NCI-H524 (cell line): Measurements from ENCODE around the gene POLR3H.
"Not testable (repeated sequence)": the region's sequence is repeated elsewhere in the genome, so short reads cannot be mapped to it uniquely, and the experiment has no call there.

Experiments used
- DNase-seq, 2 experiments: peaks; one replicate each; lab custom pipeline; 2025; lab: John Stamatoyannopoulos, UW

Gene POLR3H

DNA sequence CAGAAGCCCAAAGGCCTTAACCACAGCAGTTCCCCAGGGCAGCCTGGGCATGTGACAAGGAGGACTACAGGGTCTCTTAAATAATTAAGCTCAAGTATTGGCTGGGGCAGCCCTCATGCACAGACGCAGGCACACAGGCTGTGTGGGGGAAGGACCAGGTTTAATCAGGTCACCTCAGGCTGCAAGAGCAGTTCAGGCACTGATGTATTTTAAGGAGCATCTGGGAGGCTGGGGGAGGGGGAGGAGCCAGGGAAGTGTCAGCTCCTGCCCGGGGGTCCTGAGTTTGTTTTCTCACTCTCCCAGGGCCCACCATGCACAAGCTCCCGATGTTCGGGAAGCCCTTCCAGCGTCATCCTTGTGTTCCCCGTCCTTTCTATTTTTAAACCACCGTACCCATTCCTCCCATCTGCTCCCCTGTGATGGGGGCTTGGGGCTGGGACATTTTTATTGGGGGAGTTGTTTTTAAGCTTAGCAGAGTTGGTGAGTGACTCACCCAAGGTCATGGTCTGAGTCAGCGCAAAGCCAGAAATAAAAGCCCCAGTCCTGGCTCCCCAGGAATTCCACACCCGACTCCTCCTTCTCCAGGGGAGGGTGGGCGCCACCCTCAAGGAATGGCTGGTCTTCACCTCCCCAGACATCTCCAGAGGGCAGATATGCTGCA lies 18.9 kb upstream of the POLR3H start:
- DNase-seq: peak in 1 of 2 experiments; percentile 48

DNA sequence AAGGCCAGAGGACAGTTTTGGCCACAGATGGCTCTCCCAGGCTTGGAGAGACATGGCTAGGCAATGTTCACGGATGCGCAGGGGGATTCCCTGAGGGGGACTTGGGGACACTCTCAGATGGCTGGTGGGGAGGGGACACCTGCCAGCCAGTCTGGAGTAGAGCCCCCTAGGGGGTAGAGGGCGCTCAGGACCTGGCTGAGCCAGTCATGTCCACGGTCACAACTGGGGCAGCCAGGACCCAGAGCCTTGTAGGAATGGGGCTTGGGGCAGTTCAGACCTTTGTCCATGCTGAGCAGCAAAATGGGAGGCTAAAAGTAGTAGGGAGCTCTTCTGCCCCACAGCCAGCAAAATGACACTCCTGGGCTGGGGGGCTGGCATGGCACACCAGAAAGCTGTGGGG lies 18.2 kb upstream of the POLR3H start:
- DNase-seq: no peak

DNA sequence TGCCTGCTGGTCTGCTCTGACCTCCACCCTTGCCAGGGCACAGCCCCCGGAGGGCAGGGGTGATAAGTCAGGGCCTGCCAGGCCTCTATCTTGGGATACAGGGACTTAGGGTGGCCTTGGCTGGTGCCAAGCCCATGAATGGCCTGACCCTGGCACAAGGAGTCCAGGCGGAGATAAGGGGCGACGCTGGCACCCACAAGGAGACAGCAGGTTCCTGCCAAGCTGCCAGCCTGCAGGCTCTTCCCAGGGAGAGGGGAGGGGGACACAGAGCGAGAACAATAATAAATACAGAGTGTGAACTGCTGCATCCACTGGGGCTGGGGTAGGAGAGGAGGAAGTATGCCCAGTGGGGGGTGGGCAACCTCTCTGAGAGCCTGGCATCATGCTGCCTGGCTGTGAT lies 17.5 kb upstream of the POLR3H start:
- no peak for DNase-seq

DNA sequence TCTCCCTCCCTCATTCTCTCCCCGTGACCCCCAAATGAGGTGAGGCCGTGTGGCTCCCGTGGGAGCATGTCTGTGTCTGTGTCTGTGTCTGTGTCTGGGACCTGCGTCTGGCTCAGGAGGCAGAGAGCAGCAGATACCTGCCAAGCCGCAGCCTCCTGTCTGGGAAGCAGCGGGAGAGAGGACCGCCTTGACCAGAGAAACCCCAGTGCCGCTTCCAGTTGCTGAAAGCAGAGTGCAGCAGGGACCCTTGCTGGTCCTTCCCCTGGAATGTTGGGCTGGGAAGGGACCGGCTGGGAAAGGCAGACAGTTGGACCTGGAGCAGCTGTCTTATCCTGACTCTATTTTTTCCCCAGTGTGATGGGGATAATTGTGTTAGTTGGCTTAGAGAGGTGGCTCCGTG lies 17.1 kb upstream of the POLR3H start:
- no peak for DNase-seq

DNA sequence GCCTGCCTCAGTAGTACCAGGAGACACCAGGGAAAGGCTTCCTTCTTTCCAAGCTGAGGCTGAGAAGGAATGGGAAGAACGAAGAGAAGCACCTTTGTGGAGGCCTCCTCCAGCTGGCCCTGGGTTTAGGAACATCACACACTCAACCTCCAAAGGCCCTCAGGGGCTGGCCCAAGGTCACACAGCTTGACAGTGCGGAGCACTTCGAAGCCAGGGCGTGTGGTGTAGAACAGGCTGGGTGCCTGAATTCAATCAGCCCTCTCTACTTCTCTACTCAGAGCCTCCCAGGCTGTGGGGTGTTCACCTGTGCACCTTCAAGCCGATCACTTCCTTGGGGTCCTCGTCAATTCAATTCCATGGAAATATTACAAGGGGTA lies 15.8 kb upstream of the POLR3H start:
- DNase-seq: no peak

DNA sequence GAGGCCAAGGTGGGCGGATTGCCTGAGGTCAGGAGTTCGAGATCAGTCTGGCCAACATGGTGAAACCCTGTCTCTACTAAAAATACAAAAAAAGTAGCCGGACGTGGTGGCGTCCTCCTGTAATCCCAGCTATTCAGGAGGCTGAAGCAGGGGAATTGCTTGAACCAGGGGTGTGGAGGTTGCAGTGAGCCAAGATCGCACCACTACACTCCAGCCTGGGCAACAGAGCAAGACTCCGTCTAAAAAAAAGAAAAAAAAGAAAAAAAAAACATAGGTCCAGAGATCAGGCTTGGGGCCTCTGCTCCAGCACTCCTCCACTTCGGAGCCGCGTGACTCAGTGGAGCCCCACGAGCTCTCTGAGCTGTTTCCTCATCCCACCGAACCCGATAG lies 14.0 kb upstream of the POLR3H start:
- not testable (repeated sequence) for DNase-seq

DNA sequence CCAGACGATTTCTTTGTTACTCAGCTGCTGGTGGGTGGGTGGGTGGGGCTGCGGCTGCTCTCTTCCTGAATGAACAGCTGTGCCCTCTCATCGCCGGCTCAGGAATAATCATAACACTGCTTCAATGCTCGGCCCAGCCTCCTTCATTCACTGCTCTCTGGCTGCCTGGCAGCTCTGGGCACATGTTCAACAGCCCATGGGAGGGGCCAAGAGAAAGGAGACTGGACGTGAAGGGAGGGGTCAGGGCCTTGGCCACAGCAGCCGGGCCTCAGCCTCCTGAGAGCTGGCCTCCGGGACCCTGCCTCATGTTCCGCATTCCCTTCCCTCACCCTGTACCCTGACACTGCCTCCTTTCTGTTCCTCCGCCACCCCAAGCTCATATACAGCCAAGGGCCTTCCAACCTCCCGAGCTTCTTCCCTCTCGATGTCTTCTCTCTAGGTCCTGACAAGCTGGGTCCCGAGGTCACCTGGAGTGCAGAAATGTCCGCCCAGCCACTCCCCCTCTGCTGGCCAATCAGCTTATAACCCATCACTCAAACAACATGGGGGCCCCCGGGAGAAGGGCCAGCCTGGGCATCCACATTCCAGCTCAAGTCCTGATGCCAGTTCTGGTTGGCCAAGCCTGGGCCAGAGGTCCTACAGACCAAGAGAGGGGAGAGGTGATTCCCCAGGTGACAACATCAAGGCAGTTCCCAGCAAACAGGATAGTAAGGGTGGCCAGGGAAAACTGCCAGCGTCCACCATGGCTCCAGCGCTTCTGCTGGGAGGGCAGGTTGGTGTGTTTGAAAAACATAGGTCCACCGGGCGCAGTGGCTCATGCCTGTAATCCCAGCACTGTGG lies 13.4 kb upstream of the POLR3H start:
- peak; percentile 79 to 87 for DNase-seq

DNA sequence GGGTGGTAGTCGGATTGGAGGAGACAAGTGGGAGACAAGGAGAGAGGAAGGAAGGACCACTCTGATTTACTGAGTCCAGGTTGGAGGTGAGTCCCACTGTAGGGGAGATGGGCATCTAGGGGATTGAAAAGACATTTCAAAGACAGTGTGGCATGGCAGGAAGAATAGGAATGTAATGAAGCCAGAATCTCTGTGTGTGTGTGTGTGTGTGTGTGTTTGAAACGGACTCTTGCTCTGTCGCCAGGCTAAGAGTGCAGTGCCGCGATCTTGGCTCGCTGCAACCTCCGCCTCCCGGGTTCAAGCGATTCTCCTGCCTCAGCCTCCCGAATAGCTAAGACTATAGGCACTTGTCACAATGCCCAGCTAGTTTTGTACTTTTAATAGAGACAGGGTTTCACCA lies 12.3 kb upstream of the POLR3H start:
- DNase-seq: no peak

DNA sequence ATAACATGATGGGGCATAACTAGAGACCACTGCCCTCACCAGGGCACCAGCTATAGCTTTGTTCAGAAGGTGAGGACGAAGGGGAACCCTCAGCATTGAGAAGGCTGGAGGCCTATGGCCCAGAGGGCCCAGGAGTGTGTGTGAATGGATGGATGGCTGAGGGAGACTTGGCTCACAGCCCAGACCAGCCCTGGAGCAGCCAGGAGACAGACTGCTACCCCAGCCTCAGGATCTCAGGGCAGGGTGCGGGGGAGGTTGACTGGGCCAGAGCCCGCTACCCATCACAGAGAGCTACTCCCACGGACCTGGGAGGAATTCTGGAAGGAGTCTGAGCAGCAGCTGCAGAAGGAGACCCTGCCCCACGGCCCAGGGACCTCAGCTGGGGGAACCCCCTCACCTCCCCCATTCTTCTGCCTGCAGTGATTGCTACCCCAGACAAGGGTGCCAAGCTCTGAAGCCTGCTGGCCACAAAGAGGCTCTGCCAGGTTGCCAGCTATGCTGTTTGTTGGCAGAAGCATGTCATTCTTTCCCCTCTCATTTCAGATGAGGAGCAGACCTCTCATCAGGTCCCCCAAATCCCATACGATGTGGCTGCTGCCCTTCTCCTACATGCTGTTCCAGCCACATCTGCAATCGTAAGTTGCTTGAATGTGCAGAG lies 11.2 kb upstream of the POLR3H start:
- DNase-seq: no peak

DNA sequence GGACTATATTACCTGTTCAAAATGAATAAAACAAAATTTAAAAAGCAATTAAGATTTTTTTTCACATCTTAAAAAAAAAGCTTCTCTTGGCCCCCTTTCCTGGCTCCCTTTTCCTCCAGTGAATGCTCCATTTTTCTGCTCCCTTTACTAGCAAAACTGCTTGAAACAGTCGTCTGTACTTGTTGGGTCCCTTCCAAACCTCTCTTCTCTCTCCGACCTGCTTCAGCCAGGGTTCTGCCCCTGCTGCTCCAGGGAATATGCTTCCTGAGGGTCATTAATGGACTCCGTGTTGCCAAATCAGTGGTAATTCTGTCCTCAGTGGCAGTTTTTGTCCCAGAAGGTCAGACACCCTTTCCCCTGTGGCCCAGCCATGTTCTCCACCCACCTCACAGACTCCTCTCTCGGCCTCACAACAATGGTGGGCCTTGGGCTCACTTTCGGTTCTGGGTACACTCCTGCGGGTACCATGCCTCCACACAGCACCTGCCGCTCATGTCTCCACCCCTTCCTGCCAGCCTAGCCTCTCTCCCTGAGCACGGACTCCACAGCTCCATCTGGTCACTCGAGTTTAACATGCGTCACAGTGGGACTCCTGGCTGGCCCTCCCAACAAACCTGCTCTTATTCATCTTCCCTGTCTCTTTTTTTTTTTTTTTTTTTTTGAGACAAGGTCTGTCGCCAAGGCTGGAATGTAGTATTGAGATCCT lies 7.8 kb upstream of the POLR3H start:
- no peak for DNase-seq

DNA sequence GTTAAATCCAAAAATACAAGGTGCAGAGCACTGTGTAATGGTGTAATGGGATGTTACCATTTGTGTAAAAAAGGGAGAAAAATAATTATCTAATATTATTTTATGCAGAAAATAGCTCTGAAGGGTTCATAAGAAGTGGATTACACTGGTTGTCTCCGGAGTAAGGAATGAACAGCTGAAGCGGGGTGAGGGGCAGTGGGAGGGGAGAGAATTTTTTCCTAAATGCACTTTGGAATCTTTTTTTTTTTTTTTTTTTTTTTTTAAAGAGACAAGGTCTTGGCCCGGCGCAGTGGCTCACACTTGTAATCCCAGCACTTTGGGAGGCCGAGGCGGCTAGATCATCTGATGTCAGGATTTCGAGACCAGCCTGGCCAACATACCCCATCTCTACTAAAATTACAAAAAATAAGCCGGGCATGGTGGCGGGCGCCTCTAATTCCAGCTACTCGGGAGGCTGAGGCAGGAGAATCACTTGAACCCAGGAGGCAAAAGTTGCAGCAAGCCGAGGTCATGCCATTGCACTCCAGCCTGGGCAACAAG lies 6.8 kb upstream of the POLR3H start:
- DNase-seq: no peak

DNA sequence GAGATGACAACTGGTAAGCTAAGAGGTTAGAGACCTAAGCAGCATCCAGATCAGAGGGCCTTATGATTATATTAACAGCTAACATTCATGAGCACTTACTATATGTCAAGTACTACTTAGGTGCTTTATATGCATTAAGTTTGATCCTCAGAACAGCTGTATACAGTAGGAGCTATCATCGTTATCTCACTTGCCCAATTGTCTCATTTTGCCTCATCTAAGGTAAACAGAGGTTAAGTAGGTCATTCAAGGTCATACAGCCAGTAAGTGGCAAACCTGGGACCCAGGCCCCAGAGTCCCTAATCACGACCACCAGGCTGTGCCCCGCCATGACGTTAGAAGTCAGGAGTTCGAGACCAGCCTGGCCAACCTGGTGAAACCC lies 4.6 kb upstream of the POLR3H start:
- DNase-seq: no peak

DNA sequence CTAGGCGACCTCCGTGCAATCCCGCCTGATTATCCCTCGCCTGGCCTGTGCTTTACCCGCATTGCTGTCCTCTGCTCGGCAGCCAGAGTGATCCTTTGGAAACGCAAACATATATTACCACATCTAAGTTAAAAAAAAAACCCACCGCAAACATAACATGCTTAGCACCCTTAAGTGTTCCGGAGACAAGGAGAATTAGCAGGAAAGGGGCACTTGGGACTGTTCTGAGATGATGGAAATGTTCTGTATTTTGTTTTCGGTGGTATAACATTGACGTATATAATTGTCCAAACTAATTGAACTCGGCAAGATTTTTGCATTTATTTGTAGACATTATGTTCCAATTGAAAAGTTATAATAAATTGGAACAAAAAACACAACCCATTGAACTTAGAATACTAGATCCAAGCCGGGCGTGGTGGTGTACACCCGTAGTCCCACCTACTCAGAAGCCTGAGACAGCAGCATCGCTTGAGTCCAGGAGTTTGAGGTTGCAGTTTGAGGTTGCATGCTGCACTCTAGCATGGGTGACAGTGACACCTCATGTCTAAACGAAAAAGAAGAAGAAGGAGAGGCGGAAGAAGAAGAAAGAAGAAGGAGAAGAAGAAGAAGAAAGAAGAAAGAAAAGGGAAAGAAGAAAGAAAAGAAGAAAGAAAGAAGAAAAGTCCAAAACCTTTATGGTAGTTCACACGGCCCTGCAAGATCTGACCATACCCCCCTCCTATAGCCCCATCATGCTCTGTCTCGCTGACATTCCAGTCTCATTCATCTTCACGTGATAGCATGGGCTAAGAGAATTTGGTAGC lies 604 bp upstream of the POLR3H start:
- DNase-seq: no peak

DNA sequence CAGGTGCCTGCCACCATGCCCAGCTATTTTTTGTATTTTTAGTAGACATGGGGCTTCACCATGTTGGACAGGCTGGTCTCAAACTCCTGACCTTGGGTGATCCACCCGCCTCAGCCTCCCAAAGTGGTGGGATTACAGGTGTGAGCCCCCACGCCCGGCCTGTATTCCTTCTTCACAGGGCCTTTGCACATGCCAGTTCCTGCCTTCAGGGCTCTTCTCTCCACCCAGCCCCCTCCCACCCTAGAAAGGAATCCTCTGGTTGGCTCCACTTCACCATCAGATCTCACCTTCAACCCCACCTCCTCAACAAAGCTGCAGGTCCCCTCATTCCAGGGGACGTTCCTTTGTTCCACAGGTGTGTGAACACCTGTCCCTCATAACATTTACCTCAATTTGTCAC lies 2.0 kb downstream of the POLR3H start:
- no peak for DNase-seq

DNA sequence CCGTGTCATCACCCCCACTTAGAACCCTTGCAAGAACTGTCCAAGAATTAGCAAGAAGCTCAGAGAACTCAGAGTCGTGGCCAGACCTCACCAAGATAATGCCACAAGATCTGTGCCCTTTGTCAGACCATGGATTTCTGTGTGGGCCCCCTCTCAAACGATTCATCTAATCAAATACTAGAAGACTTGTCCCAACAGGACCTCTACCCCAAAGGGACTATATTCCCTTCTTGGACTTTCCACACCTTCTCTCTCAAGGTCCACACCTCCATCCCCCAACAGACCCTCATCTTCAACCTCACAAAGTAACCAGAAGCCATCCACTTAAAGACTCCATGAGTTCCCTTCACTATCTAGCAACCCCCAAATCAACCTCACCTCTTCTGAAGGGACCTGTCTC lies 2.8 kb downstream of the POLR3H start:
- DNase-seq: no peak

DNA sequence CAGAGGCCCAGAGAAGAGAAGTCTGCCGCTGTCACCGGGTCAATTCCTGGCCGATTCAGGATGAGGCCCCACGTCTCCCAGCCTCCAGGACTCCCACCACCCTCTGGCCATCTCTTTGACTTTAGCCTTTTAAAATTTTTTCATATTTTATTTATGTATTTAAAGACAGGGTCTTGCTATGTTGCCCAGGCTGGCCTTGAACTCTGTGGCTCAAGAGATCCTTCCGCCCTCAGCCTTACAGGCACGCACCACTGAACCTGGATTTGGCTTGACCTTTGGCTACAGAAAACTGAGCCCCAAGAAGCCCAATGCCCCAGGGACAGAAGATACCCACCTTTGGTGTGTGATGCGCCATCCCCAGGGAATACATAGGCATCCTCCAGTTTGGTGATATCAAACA lies 3.9 kb downstream of the POLR3H start:
- DNase-seq: no peak

DNA sequence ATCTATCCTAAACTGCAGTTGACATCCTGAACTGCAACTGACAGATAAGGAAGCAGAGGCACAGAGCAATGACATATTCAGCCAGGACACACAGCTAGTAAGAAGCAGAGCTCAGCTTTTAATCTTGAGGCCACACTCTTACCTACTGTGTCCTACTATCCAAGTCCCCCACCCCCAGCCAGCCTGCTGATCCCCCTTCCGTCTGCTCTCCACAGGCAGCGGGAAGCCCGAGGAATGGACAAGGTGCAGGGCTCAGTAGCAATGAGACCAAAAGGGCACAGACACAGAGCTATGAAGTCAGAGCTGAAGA lies 4.3 kb downstream of the POLR3H start:
- DNase-seq: no peak

DNA sequence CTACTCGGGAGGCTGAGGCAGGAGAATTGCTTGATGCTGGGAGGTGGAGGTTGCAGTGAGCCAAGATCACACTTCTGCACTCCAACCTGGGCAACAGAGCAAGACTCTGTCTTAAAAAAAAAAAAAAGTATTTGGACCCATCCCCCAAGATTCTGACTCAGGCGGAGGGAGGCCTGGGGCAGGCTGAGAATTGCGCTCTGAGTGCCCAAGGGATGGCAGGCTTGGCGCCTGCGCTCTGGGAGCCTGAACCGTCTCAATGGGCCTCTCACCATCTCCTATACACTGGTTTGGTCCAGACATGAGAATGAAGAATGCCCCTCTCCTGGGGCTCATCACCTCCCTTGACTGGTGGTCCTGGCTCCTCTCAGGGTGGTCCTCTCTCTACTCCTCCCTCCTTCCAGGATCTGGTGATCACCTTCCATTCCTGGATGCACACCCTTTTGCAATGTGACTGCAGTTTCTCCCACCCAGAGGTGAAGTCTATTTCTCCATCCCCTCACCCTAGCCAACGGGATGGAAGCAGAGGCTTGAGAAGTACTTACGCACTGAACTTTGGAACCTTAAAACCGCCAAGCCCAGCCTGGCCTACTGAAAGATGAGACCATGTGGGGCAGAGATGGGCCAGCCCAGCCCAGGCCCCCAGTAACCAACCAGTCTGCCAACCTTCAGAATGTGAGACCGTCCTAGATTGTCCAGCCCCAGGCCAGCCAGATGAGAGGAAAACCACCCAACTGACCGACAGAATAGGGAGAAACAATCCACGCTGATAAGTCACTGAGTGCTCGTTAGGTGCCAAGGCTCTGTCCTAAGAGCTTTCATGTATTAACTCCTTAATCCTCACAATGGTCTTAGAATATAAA lies 4.9 kb downstream of the POLR3H start:
- no peak for DNase-seq

DNA sequence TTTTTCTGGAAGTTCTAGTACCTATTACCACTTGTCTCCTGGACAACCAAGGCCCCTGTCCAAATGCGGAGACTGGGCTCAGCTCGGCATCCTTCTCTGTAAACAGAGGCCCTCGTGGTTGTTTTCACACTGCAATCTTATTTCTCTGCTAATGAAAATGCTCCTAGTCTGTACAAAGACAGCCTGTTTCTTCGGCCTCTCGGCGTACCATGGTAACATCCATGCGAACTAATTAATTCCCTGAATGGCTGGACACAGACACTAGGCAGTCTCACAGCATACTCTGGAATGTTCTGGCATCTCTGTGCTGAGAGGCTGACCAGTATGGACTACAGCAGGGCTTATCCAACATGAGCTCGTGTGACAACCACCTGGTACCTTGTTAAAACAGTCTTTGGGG lies 5.7 kb downstream of the POLR3H start:
- no peak for DNase-seq

DNA sequence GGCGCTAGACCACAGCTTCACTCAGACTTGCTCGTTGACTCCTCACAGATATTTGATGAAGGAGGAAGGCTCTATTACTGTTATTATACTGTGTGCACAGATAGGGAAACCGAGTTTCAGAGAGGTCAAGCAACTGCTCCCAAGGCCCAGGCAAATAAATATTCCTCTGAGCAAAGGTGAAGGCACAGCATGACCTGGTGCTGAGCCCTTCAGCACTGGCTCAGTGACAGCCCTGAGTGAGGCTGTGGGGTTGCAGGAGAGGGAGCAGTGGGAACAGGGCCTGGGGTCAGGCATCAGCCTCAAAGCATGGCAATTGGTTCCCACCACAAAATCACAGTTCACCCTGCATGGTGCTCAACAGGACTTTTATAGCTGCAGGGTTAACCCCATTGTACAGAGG lies 7.1 kb downstream of the POLR3H start:
- no peak for DNase-seq

DNA sequence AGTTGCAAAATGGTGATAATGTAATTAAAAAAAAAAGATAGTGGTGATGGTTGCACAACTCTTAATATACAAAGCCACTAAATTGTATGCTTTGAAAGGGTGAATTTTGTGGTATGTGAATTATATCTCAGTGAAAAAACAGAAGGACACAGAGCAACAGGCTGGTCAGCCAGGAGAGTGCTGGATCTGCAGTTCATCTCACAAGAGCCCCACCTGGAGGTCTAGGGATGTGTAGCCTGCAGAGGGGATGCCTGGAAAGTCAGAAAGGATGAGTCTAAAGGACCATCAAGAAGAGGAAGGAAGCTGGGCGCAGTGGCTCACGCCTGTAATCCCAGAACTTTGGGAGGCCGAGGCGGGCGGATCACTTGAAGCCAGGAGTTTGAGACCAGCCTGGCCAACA lies 9.0 kb downstream of the POLR3H start:
- peak in 1 of 2 experiments; percentile 43 for DNase-seq
